Stimulated activated CD8-positive, alpha-beta memory T cell treated with anti-CD3 and anti-CD28 coated beads, Interleukin-7, amount 100 ng/mL, for 1 hour (primary cell): ENCODE data around the gene LMO2.
"Not testable (repeated sequence)": the region's sequence is repeated elsewhere in the genome, so short reads cannot be mapped to it uniquely, and the experiment has no call there.

ENCODE experiments used
- DNase-seq, 2 donors: peaks; one replicate each; pipeline ENCODE4 v3.0.0-alpha.2; 2020; ENCODE audit warnings: low read depth in 2 of 2

Gene LMO2

GRCh38 chr11:33825854-33826560 is 65.9 kb downstream of the LMO2 start:
- DNase-seq: no peak

GRCh38 chr11:33822981-33823380 is 68.9 kb downstream of the LMO2 start:
- DNase-seq: not testable (repeated sequence)

- DNase-seq: no peak
Observed at GRCh38 chr11:33819278-33820035, 72.4 kb downstream of the LMO2 start.
